Mesendoderm (in vitro differentiated cells): ENCODE measurements around the gene GPR132.

ENCODE experiments used
- DNase-seq: peaks from one replicate; pipeline ENCODE4 v3.0.0; 2013
- H2AK5ac ChIP-seq: 2 replicates; pipeline ENCODE4 v1.6.1; 2013; ENCODE audit warnings: low read length, inconsistent platforms
- H2BK120ac ChIP-seq: 2 replicates; pipeline ENCODE4 v1.6.1; 2013; ENCODE audit warnings: low read depth, mild to moderate bottlenecking, low read length, moderate library complexity, mixed read lengths
- H2BK15ac ChIP-seq: replicated peaks from 2 replicates; pipeline ENCODE4 v1.6.1; 2013; ENCODE audit warnings: low read depth, mild to moderate bottlenecking, moderate library complexity
- H2BK5ac ChIP-seq: 2 replicates; pipeline ENCODE4 v1.6.1; 2013; ENCODE audit warnings: low read length, inconsistent platforms
- H3K18ac ChIP-seq: 2 replicates; pipeline ENCODE4 v1.6.1; 2013; ENCODE audit warnings: mild to moderate bottlenecking, low read length, mixed read lengths
- H3K23ac ChIP-seq: one replicate; pipeline ENCODE4 v1.6.1; 2013; ENCODE audit warnings: low read length
- H3K27ac ChIP-seq: 2 replicates; pipeline ENCODE4 v1.5.1; 2013; ENCODE audit warnings: low read depth, mild to moderate bottlenecking, inconsistent platforms, low read length, moderate library complexity
- H3K27me3 ChIP-seq: 2 replicates; pipeline ENCODE4 v1.6.1; 2013; ENCODE audit warnings: low read length, control low read depth, mild to moderate bottlenecking, inconsistent platforms; ENCODE audit not compliant: insufficient read depth, poor library complexity
- H3K36me3 ChIP-seq: 2 replicates; pipeline ENCODE4 v1.6.1; 2013; ENCODE audit warnings: low read length, inconsistent platforms; ENCODE audit not compliant: control insufficient read depth, insufficient read depth
- H3K4ac ChIP-seq: one replicate; pipeline ENCODE4 v1.6.1; 2013; ENCODE audit warnings: low read depth, mild to moderate bottlenecking, low read length, moderate library complexity
- H3K4me1 ChIP-seq: 2 replicates; pipeline ENCODE4 v1.6.1; 2013; ENCODE audit warnings: low read depth, low read length, inconsistent platforms; ENCODE audit not compliant: control insufficient read depth
- H3K4me2 ChIP-seq: 2 replicates; pipeline ENCODE4 v1.6.1; 2013; ENCODE audit warnings: low read length
- H3K4me3 ChIP-seq: 2 replicates; pipeline ENCODE4 v1.5.1; 2013; ENCODE audit warnings: mild to moderate bottlenecking, low read length
- H3K56ac ChIP-seq: one replicate; pipeline ENCODE4 v1.6.1; 2013; ENCODE audit warnings: low read length
- H3K79me1 ChIP-seq: 2 replicates; pipeline ENCODE4 v1.6.1; 2013; ENCODE audit warnings: low read length, inconsistent platforms
- H3K79me2 ChIP-seq: 2 replicates; pipeline ENCODE4 v1.6.1; 2013; ENCODE audit warnings: mild to moderate bottlenecking, low read length; ENCODE audit not compliant: control insufficient read depth, insufficient read depth
- H3K9ac ChIP-seq: 2 replicates; pipeline ENCODE4 v1.6.1; 2013; ENCODE audit warnings: low read length, inconsistent platforms
- H4K5ac ChIP-seq: one replicate; pipeline ENCODE4 v1.6.1; 2013; ENCODE audit warnings: low read length
- H4K8ac ChIP-seq: one replicate; pipeline ENCODE4 v1.6.1; 2013; ENCODE audit warnings: low read depth, mild to moderate bottlenecking, control low read depth, low read length, moderate library complexity
- WGBS: extraction: QIAGEN DNeasy Blood & Tissue Kit; methylation state at CpG from one replicate; pipeline ENCODE4 v1.1.7; 2013; ENCODE audit warnings: low lambda C conversion rate, missing lambda C conversion rate; ENCODE audit not compliant: insufficient coverage; ENCODE audit errors: extremely low coverage; 5-methylcytosine and 5-hydroxymethylcytosine counted together

The GPR132 gene

DNA sequence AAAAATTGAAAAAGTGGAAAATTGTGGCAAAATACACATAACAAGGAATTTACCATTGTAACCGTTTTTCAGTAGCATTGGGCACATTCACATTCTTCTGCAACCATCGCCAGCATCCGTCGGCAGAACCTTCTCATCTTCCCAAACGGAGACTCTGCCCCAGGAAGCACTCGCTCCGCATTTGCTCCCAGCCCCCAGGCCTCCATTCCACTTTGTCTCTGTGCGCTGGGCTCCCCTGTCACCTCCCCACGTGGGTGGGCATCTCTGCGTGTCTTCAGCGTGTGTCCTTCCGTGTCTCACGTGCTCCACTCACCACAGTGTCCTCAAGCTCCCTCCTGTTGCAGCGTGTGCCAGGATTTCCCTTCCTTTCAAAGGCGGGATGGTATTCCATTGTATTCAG is 9.9 kb downstream of the GPR132 start:
- Histone ChIP-seq H3K79me2 (no peaks in the 10 kb centered on the region), H4K5ac (no peak overlapping the region), H2AK5ac (no peak overlapping the region), H3K9ac (peak overlapping the region; percentile 32), H3K18ac (no peak overlapping the region), H3K4me3 (no peak overlapping the region), H2BK120ac (no peak overlapping the region), H3K27me3 (peaks cover 6% of the 10 kb centered on the region), H2BK5ac (no peak overlapping the region), H3K56ac (peak overlapping the region; percentile 29), H3K27ac (no peak overlapping the region), H3K23ac (no peak overlapping the region), H3K4me1 (no peaks in the 10 kb centered on the region), H2BK15ac (no peak overlapping the region), H3K4ac (no peak overlapping the region), H3K4me2 (no peak overlapping the region), H3K36me3 (no peaks in the 10 kb centered on the region), H3K79me1 (no peaks in the 10 kb centered on the region), H4K8ac (no peak overlapping the region)
- no CpG with 5 or more reads among the region's 15 CpGs for WGBS
- no peak for DNase-seq

DNA sequence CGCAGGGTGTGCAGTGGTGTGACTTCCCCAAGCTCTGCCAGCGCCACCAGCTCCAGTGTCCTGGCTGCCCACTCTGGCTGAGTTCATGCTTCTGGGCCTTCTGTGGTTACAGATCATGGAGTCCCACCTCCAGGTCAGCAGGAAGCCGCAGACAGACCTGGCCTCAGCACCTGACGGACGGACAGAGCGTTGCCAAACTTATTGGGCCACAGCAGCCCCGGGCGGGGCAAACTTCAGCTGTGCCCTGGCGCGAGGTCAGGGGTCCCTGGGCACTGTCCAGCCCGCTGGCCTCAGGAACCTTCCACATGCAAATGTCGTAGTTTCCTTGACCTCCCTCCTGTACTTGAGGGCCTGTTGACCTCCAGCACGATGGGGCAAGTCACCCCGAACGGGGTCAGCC is 11.2 kb downstream of the GPR132 start:
- no peak overlapping the region for H2BK120ac ChIP-seq
- DNase-seq, result no peak
- no peak overlapping the region for H3K18ac ChIP-seq
- WGBS, result no CpG with 5 or more reads among the region's 15 CpGs
- no peak overlapping the region for H3K56ac ChIP-seq
- H3K4me3 ChIP-seq, result no peak overlapping the region
- H3K4ac ChIP-seq, result no peak overlapping the region
- no peak overlapping the region for H3K23ac ChIP-seq
- no peak overlapping the region for H4K5ac ChIP-seq
- H4K8ac ChIP-seq, result no peak overlapping the region
- no peak overlapping the region for H3K27ac ChIP-seq
- no peak overlapping the region for H2BK5ac ChIP-seq
- no peak overlapping the region for H2BK15ac ChIP-seq
- no peak overlapping the region for H2AK5ac ChIP-seq
- H3K4me1 ChIP-seq, result no peaks in the 10 kb centered on the region
- H3K9ac ChIP-seq, result no peak overlapping the region
- peaks cover 6% of the 10 kb centered on the region for H3K27me3 ChIP-seq
- no peak overlapping the region for H3K4me2 ChIP-seq
- no peaks in the 10 kb centered on the region for H3K36me3 ChIP-seq
- H3K79me1 ChIP-seq, result no peaks in the 10 kb centered on the region
- H3K79me2 ChIP-seq, result no peaks in the 10 kb centered on the region

DNA sequence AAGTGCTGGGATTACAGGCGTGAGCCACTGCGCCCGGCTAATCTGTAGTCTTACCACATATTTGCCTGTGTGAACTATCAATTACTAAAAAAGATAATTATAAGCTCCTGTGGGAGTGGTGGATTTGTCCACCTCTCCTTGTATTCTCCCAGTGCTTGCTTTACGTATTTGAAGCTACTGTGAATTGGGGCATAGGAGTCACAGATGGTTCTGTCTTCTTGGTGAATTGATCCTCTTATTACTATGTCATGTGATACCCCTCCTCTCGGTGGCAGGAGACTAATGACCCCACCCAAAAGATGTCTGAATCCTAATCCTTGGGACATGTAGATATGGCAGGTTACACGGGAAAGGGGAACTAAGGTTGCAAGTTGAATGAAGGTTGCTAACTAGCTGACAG is 11.8 kb downstream of the GPR132 start:
- H3K79me1 ChIP-seq, result no peaks in the 10 kb centered on the region
- H3K4me3 ChIP-seq, result no peak overlapping the region
- no peak overlapping the region for H4K5ac ChIP-seq
- H3K18ac ChIP-seq, result no peak overlapping the region
- H2AK5ac ChIP-seq, result no peak overlapping the region
- peaks cover 6% of the 10 kb centered on the region for H3K27me3 ChIP-seq
- no peak overlapping the region for H4K8ac ChIP-seq
- WGBS, result no CpG with 5 or more reads among the region's 6 CpGs
- H3K27ac ChIP-seq, result no peak overlapping the region
- no peak overlapping the region for H3K9ac ChIP-seq
- H3K4me1 ChIP-seq, result no peaks in the 10 kb centered on the region
- no peak overlapping the region for H3K4ac ChIP-seq
- no peak for DNase-seq
- no peak overlapping the region for H2BK120ac ChIP-seq
- no peaks in the 10 kb centered on the region for H3K79me2 ChIP-seq
- H2BK15ac ChIP-seq, result no peak overlapping the region
- H3K36me3 ChIP-seq, result no peaks in the 10 kb centered on the region
- no peak overlapping the region for H3K56ac ChIP-seq
- no peak overlapping the region for H3K4me2 ChIP-seq
- H2BK5ac ChIP-seq, result no peak overlapping the region
- no peak overlapping the region for H3K23ac ChIP-seq

DNA sequence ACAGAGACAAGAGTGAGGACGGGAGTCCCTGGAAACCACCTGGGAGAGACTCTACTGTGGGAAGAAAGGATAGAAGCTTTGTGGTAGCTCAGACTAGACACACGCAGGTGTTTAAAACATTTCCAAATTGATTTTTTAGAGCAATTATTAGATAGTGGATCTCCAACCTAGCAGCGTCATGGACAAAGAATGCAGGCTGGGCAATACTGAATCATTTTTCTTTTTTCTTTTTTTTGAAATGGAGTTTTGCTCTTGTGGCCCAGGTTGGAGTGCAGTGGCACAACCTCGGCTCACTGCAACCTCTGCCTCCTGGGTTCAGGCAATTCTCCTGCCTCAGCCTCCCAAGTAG is 13.1 kb downstream of the GPR132 start:
- Histone ChIP-seq H3K9ac (no peak overlapping the region), H2BK5ac (no peak overlapping the region), H3K4me1 (no peaks in the 10 kb centered on the region), H2AK5ac (no peak overlapping the region), H3K36me3 (no peaks in the 10 kb centered on the region), H3K23ac (no peak overlapping the region), H3K27me3 (peaks cover 4% of the 10 kb centered on the region), H2BK15ac (no peak overlapping the region), H4K8ac (no peak overlapping the region), H4K5ac (no peak overlapping the region), H3K4me3 (no peak overlapping the region), H3K56ac (no peak overlapping the region), H3K27ac (no peak overlapping the region), H3K79me1 (no peaks in the 10 kb centered on the region), H3K4ac (no peak overlapping the region), H3K79me2 (no peaks in the 10 kb centered on the region), H3K4me2 (no peak overlapping the region), H3K18ac (no peak overlapping the region), H2BK120ac (no peak overlapping the region)
- no CpG with 5 or more reads among the region's 4 CpGs for WGBS
- DNase-seq, result no peak

DNA sequence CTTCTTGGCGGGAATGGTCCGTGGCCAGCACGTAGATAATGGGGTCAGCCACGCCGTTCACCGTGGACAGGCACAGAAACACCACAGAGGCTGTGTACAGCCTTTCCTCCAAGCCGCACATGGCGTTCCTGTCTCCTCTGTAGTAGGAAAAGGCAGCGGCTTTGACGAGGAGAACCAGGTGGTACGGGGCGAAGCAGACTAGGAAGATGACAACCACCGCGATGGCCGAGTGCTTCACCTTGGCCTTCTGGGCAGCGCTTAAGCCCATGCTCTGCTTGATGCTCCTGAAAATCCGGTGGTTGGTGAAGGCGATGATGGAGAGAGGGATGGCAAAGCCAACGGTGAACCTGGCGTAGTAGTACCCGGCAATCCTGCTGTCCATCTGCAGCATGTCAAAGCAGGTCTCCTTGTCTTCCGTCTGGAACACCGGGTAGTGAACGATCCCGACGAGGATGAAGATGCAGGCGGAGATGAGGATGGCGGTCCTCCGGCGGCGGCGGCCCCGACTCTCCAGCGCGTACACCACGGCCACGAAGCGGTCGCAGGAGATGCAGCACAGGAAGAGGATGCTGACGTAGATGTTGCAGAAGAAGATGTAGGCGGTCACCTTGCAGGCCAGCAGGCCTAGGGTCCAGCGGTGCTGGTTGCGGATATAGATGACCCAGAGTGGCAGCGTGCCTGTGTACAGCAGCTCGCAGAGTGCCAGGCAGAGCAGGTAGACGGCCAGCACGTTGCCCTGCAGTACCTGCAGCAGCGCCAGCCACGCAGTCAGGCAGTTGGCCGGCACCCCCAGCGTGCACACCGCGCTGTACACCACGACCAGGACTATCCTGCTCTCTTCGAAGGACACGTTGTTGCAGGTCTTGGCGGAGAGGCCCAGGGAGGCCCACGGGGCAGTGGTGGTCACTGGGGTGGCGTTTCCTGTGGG is 13.8 kb downstream of the GPR132 start:
- H2BK120ac ChIP-seq, result no peak overlapping the region
- no peaks in the 10 kb centered on the region for H3K27me3 ChIP-seq
- no peak overlapping the region for H3K4ac ChIP-seq
- H2BK15ac ChIP-seq, result no peak overlapping the region
- no peak overlapping the region for H3K18ac ChIP-seq
- H3K27ac ChIP-seq, result no peak overlapping the region
- H3K36me3 ChIP-seq, result no peaks in the 10 kb centered on the region
- no peaks in the 10 kb centered on the region for H3K4me1 ChIP-seq
- H3K56ac ChIP-seq, result no peak overlapping the region
- no peaks in the 10 kb centered on the region for H3K79me1 ChIP-seq
- no peak overlapping the region for H3K9ac ChIP-seq
- H4K5ac ChIP-seq, result no peak overlapping the region
- no peak overlapping the region for H3K4me3 ChIP-seq
- H2BK5ac ChIP-seq, result no peak overlapping the region
- H3K79me2 ChIP-seq, result no peaks in the 10 kb centered on the region
- H4K8ac ChIP-seq, result no peak overlapping the region
- H2AK5ac ChIP-seq, result no peak overlapping the region
- no peak overlapping the region for H3K23ac ChIP-seq
- no peak for DNase-seq
- WGBS, result no CpG with 5 or more reads among the region's 59 CpGs
- no peak overlapping the region for H3K4me2 ChIP-seq

DNA sequence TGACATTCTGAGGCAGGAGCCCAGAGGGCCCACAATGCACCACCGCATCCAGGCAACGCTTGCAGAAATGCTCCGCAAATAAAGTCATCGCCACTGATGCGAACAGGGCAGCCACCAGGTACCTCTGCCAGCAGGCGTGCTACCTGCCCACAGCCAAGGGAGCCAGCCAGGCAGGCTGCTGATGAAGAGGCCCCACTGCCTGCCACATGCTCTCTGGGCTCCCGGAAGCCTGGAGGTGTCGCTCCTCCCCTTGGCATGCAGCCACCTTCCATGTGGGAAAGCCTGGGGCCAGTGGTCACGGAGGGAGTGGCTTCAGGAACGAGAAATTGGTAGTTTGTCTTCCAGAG is 14.7 kb downstream of the GPR132 start:
- Histone ChIP-seq H3K4me3 (no peak overlapping the region), H4K5ac (no peak overlapping the region), H3K4me2 (no peak overlapping the region), H3K79me1 (no peaks in the 10 kb centered on the region), H3K4me1 (no peaks in the 10 kb centered on the region), H3K4ac (no peak overlapping the region), H3K79me2 (no peaks in the 10 kb centered on the region), H2AK5ac (no peak overlapping the region), H3K36me3 (no peaks in the 10 kb centered on the region), H3K27ac (no peak overlapping the region), H3K27me3 (no peaks in the 10 kb centered on the region), H3K9ac (no peak overlapping the region), H2BK120ac (no peak overlapping the region), H4K8ac (no peak overlapping the region), H3K23ac (no peak overlapping the region), H2BK15ac (no peak overlapping the region), H3K18ac (no peak overlapping the region), H3K56ac (no peak overlapping the region), H2BK5ac (no peak overlapping the region)
- DNase-seq, result no peak
- WGBS, result no CpG with 5 or more reads among the region's 10 CpGs
